Measurements from ENCODE around the gene C11orf68.

C11orf68 gene

GRCh38 chr11:65872586-65873317, 46.1 kb downstream of the C11orf68 start, which contains the start of gene EFEMP2:
Gene EFEMP2, minus strand, starts transcription at chr11:65872800. Its CDS starts 446 bp downstream, at chr11:65872354.
- DNase-seq (ENCODE audit: low read depth in 1 of 2, low spot score in 1 of 2) = no peak

GRCh38 chr11:65871811-65872548, 46.9 kb downstream of the C11orf68 start:
- DNase-seq (ENCODE audit: low read depth in 1 of 2, low spot score in 1 of 2) = no peak

DNA sequence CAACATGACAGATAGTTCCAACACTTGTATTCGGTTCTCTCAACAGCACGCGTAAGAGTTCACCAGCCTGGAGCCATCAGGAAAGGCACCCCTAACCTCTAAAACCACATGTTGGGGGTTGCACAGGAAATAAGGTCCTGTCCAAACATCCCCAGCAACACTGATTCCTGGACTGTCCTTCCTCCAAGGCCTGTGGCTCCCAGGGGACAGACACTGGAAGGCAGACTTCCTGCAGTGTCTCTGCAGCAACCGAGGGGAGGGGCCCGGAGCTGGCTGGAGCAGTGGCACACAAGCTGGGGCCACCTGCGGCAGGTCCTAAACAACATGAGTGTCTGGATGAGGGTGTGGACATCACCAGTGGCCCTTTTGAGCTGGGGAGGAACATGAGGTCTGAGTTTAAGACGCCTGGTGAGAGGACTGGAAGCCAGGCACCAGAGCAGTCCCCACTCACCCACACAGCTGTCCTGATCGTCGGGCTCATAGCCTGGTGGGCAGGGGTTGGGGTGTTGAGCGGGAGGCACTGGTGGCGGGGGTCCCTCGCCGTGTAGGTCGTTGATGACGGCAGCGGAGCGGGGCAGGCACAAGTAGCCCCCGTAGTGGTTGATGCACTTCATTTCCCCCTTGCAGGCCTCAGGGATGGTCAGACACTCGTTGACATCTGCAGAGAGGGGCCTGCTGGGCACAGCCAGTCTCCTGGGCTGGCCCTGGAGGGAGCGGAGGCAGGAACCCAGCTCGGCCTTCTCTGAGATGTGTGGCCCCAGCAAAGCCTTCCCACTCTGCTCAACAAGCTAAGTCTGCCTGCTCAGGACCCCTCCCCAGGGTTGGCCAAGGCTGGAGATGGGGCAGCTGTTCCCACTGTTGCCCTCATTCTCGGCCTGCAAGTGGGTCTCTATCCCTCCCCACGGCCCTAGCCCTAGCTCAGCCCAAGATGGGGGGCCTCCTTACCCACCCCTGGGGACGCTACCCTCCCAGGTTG, 47.9 kb downstream of the C11orf68 start:
- DNase-seq (ENCODE audit: low read depth in 1 of 2, low spot score in 1 of 2) = no peak

- no peak for DNase-seq (ENCODE audit: low read depth in 1 of 2, low spot score in 1 of 2)
Observed at GRCh38 chr11:65870307-65870658, 48.6 kb downstream of the C11orf68 start.

DNA sequence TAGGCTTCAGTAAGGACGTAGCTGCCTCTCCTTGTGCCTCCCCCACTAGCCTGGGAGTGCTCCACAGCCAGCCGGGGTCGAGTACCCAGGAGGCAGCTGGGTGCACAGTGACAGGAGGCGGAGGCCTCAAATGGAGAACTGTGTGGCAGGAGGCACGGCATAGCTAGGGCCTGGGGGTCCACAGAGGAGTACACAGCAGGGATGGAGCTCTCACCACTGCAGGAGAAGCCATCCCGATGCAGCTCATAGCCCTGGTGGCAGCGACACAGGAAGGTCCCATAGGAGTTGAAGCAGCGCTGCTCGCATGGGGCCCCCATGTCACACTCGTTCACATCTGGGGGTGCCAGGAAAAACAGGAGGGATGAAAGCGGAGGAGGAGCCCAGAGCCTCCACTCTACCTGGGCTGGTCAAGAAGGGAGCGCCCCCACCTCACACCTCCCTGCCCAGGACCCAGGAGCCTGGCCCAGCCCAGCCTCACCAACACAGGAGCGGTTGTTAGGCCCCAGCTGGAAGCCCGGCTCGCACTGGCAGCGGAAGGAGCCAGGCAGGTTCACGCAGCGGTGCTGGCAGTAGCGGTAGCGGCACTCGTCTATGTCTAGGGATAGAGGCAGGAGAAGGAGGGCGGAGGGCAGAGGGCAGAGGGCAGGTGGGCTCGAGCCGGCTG, 49.1 kb downstream of the C11orf68 start:
- no peak for DNase-seq (ENCODE audit: low read depth in 1 of 2, low spot score in 1 of 2)

GRCh38 chr11:65868907-65869306, 50.0 kb downstream of the C11orf68 start:
- no peak for DNase-seq (ENCODE audit: low read depth in 1 of 2, low spot score in 1 of 2)

DNA sequence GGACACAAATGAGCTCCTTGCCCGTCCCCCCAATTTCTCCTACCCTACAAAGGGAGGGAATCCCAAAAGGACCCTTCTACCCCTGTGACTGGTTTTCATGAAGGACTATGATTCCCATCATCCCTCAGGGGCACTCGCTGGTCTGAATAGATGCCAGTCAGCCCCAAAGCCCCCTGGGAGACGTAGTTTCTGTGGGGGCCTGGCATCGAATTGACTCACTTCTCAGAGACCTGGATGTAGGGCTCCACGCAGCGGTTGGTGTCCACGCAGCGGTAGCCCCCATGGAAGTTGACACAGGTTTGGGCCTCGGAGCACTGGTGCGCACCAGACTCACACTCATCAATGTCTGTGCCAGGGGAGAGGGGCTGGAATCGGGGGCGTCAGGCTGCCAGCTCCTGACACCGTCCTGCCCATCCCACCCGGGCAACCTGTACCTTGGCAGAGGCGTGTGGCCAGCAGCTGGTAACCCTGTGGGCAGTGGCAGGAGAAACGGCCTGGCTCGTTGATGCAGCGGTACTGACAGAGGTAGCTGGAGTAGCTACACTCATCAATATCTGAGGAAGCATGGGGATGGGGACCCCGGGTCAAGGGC, 50.7 kb downstream of the C11orf68 start:
- DNase-seq (ENCODE audit: low read depth in 1 of 2, low spot score in 1 of 2) = no peak

DNA sequence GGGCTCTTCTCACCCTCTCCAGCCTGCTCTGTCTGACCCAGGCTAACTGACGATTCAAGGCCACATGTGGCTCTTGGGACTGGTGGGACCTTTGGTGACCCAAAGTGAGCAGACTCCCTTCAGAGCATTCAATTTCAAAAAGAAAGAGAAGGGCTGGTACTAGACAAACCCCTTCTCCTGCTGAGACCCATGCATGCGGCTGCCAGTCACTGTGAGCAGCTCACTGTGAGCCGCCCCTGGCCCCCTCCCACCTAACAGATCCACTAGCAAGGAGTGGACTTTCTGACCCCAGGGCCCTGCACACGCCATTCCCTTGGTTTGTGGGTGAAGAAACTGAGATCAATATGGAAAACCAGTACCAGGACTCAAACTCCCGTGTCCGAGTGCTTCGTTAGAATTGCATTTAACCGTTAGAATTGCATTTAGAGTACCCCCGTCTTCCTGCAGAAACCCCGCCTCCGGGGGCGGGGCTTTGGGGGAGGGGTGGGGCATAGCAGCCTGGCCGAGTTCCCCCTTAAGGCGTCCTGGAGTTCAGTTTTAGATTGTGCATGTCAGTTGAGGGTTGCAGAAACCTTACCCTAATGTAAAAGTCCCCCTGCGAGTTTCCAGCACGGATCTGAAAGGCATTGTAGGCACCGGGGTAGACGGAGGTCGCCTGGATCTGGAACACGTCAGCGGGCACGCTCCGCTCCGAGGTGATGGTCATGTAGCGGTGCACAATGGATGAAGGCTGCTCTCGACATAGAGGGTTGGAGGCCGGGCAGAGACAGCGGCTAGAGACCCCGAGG, 51.4 kb downstream of the C11orf68 start:
- DNase-seq (ENCODE audit: low read depth in 1 of 2, low spot score in 1 of 2) = no peak

Measured in activated CD4-positive, alpha-beta T cell treated with anti-CD3 and anti-CD28 coated beads, Interleukin-2, amount 50 U/mL, for 24 hours (primary cell).